NCI-H2227 (cell line): ENCODE measurements around the gene RANBP9.

Experiments used
- DNase-seq: peaks from one replicate; lab custom pipeline; 2025; ENCODE audit not compliant: unreplicated experiment; lab: John Stamatoyannopoulos, UW

Gene RANBP9

DNA sequence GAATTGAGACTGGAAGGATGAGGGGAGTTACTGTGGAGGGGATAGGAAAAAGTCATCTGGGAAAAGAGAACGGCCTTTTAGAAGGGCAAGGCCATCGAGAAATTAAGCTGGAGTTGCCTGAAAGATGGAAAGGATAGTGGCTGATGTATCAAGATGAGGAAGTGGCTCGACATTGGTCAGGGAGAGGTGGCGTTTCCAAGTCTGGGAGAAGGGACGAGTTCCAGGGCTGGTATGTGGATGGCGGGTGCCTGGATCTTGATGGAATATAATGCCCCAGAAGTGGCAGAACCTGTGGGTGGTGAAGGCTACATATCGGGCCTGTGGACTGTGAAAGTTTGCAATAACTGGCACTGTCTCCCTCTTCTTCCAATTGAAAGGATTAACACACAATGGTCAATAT is 139.4 kb downstream of the RANBP9 start:
- DNase-seq = no peak
